ENCODE measurements around the gene PRDM5.

The PRDM5 gene

GRCh38 chr4:120736312-120736711 lies 186.2 kb downstream of the PRDM5 start:
- no peak for DNase-seq

DNA sequence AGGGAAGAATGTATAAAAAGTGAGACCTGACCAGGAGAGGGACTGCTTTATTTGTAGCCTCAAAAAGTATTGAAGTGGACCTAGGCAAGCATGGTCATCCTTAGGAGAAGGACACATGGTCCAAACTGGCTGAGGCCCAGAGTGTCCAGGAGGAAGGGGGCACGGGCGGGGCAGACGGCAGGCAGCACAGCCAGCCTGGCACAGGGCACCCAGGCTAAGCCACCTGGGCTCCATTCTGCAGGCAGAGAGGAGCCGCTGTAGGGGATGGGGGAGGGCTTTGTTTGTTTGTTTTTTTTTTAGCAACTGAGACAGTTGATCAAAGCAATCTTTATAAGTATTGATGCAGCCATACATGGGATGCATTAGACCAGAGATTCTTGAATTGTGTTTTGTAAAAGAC lies 188.6 kb downstream of the PRDM5 start:
- DNase-seq: no peak

GRCh38 chr4:120733054-120733453 lies 189.5 kb downstream of the PRDM5 start:
- no peak for DNase-seq

DNA sequence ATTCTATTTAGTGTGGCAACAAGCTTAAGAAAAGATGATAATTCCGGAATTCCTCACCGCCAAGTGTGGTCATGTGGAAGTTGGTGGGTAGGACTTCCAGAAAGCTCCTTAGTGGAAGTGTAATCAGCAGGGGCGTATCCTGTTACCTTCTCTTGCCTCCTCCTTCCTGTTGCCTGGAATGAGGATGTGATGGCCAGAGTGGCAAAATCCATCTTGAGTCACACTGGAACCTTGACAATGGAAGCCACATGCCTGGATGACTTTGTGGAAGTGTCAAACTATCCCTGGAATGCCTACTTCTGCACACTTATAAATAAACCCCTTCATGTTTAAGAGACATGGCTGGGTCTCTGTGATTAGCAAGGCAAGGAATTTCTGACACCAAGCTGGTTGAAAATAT lies 191.0 kb downstream of the PRDM5 start:
- no peak for DNase-seq

DNA sequence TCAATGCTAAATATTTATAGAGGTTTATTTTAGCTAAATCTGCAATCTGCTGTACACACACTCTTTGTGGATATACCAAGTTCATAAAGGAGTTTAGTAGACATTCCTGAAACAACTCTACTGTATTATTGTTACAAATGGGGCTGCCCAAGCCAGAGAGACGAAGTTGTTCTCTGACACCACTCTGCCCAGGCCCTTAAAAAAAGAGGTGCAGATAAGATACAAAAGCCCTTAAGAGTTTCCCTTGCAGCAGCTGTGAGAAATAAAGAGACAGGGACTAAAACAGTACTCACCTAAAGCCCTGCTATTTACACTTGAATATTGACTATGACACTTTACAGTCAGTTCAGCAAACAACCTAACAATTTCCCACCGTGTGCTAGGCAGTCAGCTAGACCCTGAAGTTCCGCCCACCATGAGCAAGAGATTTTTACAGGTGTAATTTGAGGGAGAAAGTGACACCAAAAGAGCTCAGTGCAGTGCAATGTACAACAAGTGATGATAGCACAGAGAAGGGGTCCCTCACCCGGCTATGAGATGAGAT lies 191.7 kb downstream of the PRDM5 start:
- DNase-seq: no peak

GRCh38 chr4:120728892-120729675 lies 193.4 kb downstream of the PRDM5 start:
- DNase-seq: no peak

- DNase-seq: no peak
Observed at GRCh38 chr4:120725639-120726580, 196.6 kb downstream of the PRDM5 start.

DNA sequence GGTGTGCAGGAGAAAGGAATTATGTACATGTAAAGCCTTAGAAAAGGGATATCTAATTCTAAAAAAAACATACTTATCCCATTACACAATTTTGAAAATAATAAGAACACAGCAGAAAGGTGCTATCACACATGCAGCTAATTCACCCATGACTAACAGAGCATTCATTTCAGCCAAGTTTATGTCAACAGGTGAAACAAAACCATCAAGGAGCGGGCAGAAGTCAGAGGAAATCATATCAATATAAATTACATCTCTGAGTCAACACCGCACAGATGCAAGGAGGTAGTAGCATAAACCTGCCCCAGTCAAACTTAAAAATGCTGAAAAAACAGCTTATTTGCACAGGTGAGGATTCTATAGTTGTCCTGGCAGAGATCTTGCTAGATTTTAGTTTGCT lies 197.9 kb downstream of the PRDM5 start:
- no peak for DNase-seq

GRCh38 chr4:120723986-120724385 lies 198.5 kb downstream of the PRDM5 start:
- no peak for DNase-seq

GRCh38 chr4:120723105-120723504 lies 199.4 kb downstream of the PRDM5 start:
- DNase-seq: no peak

DNA sequence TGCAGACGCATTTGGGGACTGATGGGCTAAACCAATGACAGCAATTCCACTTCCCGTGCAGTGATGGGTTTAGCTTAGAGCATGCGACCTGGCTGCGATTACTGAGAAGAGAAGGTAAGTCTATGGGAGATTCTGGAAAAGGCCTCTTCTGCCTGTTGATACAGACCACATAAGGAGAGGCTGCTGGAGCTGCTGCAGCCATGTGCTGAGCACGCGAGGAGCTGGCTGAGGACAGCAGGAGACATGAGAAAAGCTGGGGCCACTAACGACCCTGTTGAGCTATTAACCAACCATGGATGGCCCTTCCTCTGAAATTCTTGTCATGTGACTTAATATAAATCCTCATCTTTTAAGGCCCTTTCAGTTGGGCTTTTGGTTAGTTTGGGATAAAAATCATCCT lies 199.9 kb downstream of the PRDM5 start:
- no peak for DNase-seq

- DNase-seq: no peak
Observed at GRCh38 chr4:120720354-120720934, 202.1 kb downstream of the PRDM5 start.

DNA sequence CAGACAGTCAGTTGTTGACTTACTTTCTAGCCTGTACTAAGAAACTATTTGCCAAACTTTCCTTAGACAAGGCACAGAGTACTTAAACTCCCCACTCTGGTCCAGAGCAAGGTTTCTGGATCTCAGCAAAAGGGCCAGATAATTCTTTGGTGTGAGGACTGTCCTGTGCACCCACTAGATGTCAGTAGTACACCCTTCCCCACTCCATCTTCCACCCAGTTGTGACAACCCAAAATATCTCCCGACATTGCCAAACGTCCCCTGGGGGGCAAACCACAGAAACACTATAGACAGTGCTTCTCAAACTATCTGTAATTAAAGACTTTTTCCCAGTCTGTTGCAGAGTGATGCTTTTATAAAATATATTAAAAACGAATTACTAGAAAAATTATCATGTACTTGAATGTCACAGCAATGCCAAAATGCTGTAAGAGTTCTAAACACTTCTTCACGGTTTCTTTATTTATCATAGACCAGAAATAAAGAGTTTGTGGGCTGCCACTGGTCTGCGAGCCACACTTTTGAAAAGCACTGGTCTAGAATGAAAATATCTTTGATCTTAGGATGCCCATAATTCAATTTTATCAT lies 203.5 kb downstream of the PRDM5 start:
- peak; percentile 24 for DNase-seq

DNA sequence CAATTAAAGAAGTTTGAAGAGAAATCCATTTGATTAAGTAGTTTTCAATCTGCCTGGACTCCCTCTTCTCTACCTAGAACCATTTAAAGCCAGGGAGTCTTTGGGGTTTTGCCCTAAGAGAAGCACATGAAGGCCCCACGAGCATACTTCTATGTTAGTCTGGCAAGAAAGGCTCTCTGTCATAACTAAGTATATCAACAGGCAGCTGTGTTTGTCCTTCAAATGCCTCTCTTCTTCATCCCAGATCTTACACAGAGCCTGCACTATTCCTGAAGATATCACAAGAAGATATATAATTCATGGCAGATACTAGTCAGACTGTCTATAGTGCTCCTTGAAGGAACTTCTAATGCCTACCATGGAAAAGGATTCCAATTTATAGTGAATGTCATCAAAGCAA lies 206.2 kb downstream of the PRDM5 start:
- DNase-seq: no peak

- no peak for DNase-seq
Observed at GRCh38 chr4:120714417-120715010, 208.0 kb downstream of the PRDM5 start.

GRCh38 chr4:120709991-120710390 lies 212.5 kb downstream of the PRDM5 start:
- DNase-seq: no peak

- DNase-seq: no peak
Observed at GRCh38 chr4:120704538-120704937, 218.0 kb downstream of the PRDM5 start.

GRCh38 chr4:120703908-120704307 lies 218.6 kb downstream of the PRDM5 start:
- DNase-seq: no peak

DNA sequence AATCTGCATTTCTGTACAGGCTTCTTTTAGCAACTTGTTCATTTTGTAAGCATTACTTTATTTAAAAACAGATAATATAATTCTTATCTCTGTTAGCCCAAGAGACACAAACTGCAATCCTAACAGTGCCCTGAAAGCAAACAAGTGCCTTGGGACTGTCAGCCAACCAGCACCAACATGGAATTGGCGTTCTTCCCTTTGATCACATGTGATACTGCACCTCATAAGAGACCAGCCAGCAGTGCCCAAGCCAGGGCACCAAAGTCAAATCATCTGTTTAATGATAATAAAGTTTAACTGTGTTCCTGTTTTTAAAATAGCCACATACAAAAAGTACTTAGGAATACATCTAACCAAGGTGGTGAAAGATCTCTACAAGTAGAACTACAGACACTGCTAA lies 223.2 kb downstream of the PRDM5 start:
- DNase-seq: no peak

DNA sequence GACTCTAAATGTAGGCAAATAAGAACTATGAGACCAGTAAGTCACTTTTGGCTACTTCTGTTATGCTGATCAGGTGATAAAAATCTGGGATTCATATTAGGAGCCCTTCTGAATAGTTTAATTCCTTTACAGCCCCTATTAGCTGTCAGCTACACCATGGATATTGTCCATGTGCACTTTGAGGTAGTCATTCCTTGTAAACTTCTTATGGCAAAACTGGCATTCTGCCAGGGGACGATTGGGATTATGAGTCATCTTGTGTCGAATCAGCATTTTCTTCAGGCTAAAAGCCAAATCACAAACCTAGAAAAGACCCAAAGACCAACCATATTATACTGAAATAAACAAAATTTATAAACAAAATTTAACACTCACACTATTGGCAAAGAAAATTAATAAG lies 227.6 kb downstream of the PRDM5 start:
- no peak for DNase-seq

DNA sequence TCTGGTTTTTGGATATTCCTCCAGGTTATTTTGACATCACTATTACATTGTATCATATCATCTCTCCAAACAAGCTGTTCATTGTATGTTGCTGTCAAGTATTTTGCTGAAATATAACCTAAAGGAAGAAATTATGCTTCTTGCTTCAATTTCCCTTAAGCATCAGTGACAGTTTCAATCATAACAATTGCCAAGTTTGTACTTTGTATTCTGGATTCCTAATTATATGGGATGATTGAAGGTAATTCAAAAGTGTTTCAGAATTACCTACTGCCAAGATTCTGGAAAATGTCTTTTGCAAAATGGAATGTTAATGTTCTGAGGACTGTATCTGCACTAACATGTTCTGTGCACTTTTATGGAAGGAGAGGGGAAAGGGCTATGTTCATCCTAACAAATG lies 228.7 kb downstream of the PRDM5 start:
- DNase-seq: no peak

GRCh38 chr4:120692964-120693363 lies 229.6 kb downstream of the PRDM5 start:
- no peak for DNase-seq

DNA sequence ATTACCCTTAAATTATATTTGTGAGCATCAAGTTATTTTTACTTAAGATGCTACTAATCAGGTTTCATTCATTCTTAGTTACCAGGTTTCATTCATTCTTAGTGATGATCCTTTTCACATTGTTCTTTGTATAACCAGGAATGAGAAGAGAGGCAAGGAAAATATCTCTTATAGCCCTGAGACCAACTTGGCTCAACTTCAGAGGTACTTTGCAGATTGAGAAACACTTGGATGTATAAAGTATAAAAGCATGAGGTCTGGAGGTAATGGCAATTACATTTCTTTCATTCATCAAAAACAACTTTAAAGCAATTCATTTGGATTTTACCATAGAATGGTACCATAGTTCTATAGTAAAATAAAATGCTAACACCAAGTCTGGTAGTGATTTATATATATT lies 231.0 kb downstream of the PRDM5 start:
- no peak for DNase-seq

Data from NCI-H2029 treated with DMSO at 0.1 percent for 48 hours (cell line).